Suppressor macrophage treated with lipopolysaccharide for 4 hours (primary cell): ENCODE results near the gene SRP68.
"Not testable (repeated sequence)": the region's sequence is repeated elsewhere in the genome, so short reads cannot be mapped to it uniquely, and the experiment has no call there.

Experiments
- DNase-seq: peaks from one replicate; pipeline ENCODE4 v3.0.0-alpha.2; 2020

Gene SRP68

GRCh38 chr17:76089680-76090516 is 17.6 kb upstream of the SRP68 start:
- no peak for DNase-seq

GRCh38 chr17:76088868-76089576 is 16.7 kb upstream of the SRP68 start:
- DNase-seq, result no peak

- no peak for DNase-seq
Observed at GRCh38 chr17:76088041-76088867, 15.9 kb upstream of the SRP68 start.

DNA sequence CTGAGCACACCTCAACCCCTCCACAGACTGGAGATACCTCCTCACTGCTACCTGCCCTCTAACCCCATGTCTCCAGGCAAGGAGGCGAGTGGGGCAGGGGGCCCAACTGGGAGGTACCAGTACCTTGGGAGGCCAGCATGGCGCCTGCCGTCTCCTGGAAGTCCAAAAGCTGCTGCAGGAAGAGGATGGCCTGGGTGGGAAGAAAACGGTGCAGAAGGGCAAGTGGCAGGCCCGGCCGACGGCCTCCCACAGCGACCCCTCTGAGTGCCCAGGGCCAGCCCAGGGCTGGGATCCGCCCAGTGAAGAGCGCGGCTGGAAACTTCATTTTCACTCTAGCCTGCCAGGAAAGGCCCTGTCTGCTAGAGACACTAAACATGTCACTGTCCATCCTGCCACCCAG is 15.2 kb upstream of the SRP68 start:
- DNase-seq, result no peak

DNA sequence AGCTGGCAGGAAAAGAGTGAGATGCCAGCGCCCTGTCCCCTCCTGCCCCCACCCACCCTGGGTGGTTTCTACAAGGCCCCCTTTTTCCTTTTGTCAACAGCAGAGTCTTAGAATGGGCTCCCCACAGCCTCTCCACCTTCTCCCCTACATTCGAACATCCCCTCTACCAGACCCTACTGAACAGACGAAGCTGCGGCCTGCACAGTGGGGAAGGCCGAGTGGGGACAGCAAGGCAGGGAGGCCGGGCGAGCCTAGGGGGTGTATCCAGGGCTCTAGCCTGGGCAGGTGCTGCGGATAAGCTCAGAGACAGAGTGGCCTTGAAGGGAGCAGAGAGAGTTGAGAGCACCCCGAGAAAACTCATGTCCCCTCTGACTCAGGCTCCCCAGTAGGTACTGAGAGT is 14.1 kb upstream of the SRP68 start:
- no peak for DNase-seq

DNA sequence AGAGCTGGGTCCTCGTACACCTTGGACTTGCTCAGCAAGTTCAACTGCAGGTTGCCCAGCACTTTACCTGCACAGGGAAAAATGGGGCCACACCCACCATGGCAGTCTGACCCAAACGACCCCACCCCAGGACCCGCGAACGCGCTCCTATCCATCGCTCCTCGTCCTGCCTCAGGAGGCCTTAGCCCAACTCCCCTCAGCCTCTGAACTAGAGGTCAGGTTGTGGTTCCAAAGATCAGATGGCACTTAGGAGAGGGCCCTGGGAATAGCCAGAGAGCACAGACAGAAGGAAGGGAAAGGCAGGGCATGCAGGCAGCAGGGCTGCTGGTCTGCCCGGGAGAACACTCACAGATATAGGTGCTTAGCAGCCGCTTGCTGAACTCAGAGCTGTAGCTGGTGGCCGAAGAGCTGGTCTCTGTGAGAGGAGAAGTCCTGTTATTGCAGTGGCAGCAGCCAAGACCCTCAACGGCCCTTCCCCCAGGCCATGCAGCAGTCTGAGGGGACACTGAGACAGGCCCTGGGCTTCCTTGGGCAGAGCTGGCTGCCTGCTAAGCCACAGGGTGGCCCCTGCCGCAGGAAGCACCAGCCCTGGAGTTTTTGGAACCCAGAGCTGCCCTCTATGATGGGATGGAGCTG is 13.5 kb upstream of the SRP68 start:
- no peak for DNase-seq

DNA sequence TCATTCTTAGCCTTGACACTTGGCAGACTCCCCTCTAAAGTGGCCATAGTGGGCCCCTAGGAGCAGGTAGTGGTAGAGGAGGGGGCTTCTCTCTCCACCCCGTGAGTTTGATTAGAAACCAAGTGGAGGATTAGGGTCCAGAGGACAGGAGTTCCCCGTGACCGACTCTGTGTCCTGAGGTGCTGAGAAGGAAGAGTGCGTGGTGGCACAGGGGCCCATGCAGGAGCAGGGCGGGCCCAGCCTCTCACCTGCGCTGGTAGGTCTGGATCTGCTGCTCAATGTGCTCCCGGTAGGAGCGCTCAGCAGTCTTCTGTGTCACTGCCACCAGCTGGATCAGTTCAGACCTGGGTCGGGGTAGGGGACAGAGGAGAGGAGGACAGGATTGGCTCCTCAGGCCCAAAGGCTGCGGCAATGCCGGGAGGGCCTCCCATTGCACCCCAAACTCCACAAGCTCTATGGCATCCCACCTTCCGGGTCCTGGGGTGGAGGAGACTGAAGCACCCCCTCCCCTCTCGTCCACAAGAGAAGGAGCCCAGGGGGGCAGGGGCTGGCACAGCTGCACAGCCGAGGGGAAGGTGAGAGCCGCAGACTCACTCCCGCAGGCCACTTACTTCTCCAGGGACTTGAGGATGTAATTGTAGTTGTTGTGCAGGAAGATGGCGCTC is 12.9 kb upstream of the SRP68 start:
- no peak for DNase-seq

DNA sequence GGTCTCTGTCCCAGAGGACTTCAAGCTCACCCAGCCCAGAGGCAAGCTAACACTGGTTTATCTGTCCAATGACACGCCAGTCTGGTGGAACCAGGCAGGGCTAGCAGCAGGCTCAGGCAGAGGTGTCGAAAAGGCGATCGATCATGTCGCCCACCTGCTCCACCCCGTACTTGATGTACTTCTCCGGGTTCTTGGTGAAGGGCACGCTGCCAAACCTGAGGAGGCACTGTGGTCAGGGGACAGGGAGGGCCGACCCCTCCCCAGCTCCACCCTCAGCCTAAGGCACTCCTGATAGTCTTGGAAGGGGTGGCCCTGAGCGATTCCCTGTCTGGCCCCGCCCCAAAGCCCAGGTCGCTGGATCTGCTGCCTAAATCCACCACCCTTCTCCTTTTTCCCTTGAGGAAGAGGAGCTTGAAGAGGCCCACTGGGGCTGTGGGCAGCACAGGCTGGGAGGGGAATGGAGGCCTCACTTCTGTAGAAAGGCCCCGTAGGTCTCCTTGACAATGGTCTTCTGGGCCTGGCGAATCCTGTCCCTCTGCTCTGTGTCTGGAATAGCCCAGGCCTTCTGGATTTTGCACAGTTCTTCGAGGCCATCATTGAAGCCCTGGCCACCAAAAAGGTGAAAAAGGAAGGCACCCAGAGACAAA is 11.3 kb upstream of the SRP68 start:
- DNase-seq, result no peak

GRCh38 chr17:76082326-76083251 is 10.3 kb upstream of the SRP68 start:
- no peak for DNase-seq

DNA sequence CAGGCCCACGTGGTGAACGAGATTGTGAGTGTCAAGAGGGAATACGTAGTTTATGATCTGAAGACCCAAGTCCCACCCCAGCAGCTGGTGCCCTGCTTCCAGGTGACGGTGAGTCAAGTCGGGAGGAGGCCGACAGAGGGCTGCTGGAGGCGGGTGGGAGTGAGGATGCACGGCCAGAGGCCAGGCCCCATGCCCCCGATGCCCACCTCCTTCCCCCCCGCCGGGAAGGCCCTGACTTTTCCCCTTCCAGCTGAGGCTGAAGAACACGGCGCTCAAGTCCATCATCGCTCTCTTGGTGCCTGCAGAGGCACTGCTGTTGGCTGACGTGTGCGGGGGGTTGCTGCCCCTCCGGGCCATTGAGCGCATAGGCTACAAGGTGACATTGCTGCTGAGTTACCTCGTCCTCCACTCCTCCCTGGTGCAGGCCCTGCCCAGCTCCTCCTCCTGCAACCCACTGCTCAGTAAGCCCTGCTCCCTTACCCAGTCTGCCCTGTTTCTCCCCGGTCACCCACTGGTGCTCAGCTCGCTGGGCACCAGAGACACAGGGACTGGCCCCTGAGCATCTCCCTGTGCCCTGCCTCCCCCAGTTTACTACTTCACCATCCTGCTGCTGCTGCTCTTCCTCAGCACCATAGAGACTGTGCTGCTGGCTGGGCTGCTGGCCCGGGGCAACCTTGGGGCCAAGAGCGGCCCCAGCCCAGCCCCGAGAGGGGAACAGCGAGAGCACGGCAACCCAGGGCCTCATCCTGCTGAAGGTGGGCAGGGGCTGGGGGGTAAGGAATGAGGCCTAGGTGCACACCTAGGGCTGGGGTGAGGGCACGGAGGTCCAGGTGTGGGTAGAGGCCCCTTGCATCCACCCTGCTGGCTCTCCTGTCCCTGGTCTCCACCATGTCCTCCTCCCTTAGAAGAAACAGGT is 9.2 kb upstream of the SRP68 start:
- DNase-seq, result no peak

GRCh38 chr17:76080768-76081287 is 8.5 kb upstream of the SRP68 start:
- DNase-seq, result no peak

- no peak for DNase-seq
Observed at GRCh38 chr17:76079956-76080767, 7.8 kb upstream of the SRP68 start.

DNA sequence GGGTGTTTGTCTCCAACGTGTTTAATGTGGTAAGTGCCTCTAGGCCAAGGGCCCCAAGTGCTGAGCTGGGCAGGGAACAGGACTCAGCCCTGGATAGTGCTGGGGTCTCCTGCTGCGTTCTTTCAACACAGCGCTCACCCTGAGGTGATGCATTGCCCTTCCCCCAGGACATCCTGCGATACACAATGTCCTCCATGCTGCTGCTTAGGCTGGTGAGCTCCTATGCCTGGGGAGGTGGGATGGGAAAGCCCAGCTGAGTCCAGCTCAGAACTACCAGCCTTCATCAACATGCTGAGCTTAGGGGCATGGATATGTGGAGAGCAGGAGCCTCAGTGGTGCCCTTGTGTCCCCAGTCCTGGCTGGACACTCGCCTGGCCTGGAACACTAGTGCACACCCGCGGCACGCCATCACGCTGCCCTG is 7.2 kb upstream of the SRP68 start:
- DNase-seq, result no peak

DNA sequence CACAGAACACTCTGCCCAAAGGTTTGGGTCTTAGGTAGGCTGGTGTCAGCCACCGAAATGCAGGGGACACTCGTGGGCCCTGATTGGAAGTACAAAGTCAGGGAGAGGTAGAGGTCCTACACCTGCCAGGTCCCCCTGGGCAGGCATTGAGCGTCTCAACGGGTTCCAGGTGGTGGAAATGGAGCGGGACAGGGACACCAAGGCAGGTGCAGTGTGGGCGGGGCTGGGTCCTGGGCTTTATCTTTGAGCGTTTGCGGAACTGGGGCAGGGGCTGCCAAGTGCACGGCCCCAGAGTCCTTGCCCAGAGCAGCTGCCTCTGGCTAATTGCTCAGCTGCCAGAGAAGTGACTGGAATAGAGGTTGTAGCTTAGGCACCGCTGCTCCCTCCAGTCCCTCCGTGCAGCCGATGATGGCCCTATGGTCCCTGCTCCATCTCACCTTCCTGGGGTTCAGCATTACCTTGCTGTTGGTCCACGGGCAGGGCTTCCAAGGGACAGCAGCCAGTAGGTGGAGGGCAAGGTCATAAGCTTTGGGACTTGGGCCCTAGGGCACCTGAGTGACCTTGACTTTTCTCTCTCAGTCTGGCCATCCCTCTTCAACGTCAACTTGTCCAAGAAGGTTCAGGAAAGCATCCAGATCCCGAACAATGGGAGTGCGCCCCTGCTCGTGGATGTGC is 6.7 kb upstream of the SRP68 start, which contains the start of gene ZACN:
ZACN (plus strand) TSS at position 323 of the 675 bp plus-strand sequence; CDS start at position 406, 83 bp downstream.
- DNase-seq, result no peak

GRCh38 chr17:76078370-76078769 is 6.1 kb upstream of the SRP68 start:
- not testable (repeated sequence) for DNase-seq

DNA sequence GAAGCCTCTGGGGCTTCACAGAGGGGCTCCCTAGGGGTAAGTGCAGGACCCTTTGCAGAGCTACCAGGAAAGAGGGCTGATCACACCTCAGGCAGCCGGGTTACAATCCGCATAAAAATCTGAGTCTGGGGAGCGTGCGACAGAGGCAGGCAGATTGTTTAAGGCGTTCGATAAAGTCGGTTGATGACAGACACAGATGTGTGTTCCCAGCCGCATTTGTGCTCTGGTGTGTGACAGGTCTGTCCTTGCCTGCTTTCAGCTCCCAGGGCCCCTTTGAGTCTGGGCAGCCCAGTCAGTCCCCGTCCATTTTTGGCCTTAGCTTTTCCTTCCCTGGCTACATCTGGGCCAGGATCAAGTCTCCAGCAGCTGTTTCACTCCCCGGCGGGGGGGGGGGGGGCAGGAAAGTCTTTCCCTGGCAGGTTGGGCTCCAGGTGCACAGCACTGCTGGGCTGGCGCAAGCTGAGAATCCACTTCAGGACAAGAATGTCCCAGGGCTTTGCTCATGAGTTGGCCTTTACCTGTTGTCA is 5.3 kb upstream of the SRP68 start:
- no peak for DNase-seq
